H1 (cell line): ENCODE data around the gene RITA1. TPM values are rescaled to one million over a fixed set of nuclear protein-coding genes. Genes with fewer than 3 reads are reported as not detected.

ENCODE experiments used
- CTCF ChIA-PET: fragments of 300-600 bp; sonication (Branson Sonifier 250); formaldehyde crosslinking; loops from one replicate; lab custom pipeline; 2021; ENCODE audit not compliant: partially characterized antibody; lab: Charles Lee
- POLR2A ChIA-PET: fragments of 300-600 bp; sonication (Branson Sonifier 250); formaldehyde crosslinking; loops from one replicate; lab custom pipeline; 2021; ENCODE audit warnings: inconsistent platforms; ENCODE audit not compliant: partially characterized antibody; lab: Charles Lee
- DNase-seq, 2 experiments: peaks; one replicate each; pipeline versions ENCODE4 v3.0.0 to v3.0.0-alpha.2; 2010 to 2022; ENCODE audit warnings: low spot score in 2 of 2, low read depth in 1 of 2, mixed read lengths in 1 of 2
- FAIRE-seq: peaks from 2 replicates; lab custom pipeline; 2011; peaks lifted over from hg19 to GRCh38; lab: Jason Lieb, UNC
- H2AFZ ChIP-seq: 2 replicates; pipeline ENCODE4 v1.8.1; 2012; ENCODE audit warnings: low read length, inconsistent platforms
- H2AK5ac ChIP-seq: 2 replicates; pipeline ENCODE4 v1.6.1; 2013; ENCODE audit warnings: low read depth, low read length
- H2BK120ac ChIP-seq: replicated peaks from 2 replicates; pipeline ENCODE3; 2013; ENCODE audit warnings: low read depth, low read length, inconsistent platforms
- H2BK12ac ChIP-seq: 2 replicates; pipeline ENCODE4 v1.6.1; 2013; ENCODE audit warnings: low read depth, low read length
- H2BK15ac ChIP-seq: 2 replicates; pipeline ENCODE4 v1.6.1; 2013; ENCODE audit warnings: low read length
- H2BK20ac ChIP-seq: 2 replicates; pipeline ENCODE4 v1.6.1; 2013; ENCODE audit warnings: low read length
- H2BK5ac ChIP-seq: 2 replicates; pipeline ENCODE4 v1.6.1; 2013; ENCODE audit warnings: low read depth, low read length
- H3K14ac ChIP-seq: 2 replicates; pipeline ENCODE4 v1.6.1; 2013; ENCODE audit warnings: inconsistent platforms; ENCODE audit not compliant: insufficient read length
- H3K18ac ChIP-seq: 2 replicates; pipeline ENCODE4 v1.6.1; 2013; ENCODE audit warnings: low read length; ENCODE audit errors: extremely low read depth
- H3K23ac ChIP-seq: 2 replicates; pipeline ENCODE4 v1.6.1; 2013; ENCODE audit warnings: inconsistent platforms; ENCODE audit not compliant: insufficient read length
- H3K23me2 ChIP-seq: 2 replicates; pipeline ENCODE4 v1.6.1; 2013; ENCODE audit warnings: low read depth, low read length
- H3K27ac ChIP-seq: 2 replicates; pipeline ENCODE4 v1.6.1; 2011; ENCODE audit warnings: low read depth, low read length, inconsistent platforms
- H3K27me3 ChIP-seq, 4 experiments: replicated peaks in 1 of 4; 1 replicate in 1 of 4; 2 replicates in 3 of 4; pipeline versions ENCODE4 v1.6.1 to v1.8.1; 2011 to 2013; ENCODE audit warnings: low read length in 3 of 4, mild to moderate bottlenecking in 3 of 4, inconsistent platforms in 2 of 4, mixed read lengths in 2 of 4, moderate library complexity in 1 of 4; ENCODE audit not compliant: control insufficient read depth in 3 of 4, insufficient read depth in 3 of 4; ENCODE audit errors: extremely low read depth in 1 of 4
- H3K36me3 ChIP-seq, 4 experiments: 2 replicates each; pipeline versions ENCODE4 v1.6.1 to v1.8.1; 2011 to 2013; ENCODE audit warnings: mild to moderate bottlenecking in 4 of 4, low read length in 3 of 4, moderate library complexity in 2 of 4, control low read depth in 1 of 4, inconsistent platforms in 1 of 4; ENCODE audit not compliant: insufficient read depth in 4 of 4, control insufficient read depth in 2 of 4
- H3K4ac ChIP-seq: replicated peaks from 2 replicates; pipeline ENCODE3; 2013; ENCODE audit warnings: low read length, low read depth, mixed read lengths, inconsistent platforms; ENCODE audit not compliant: insufficient read length
- H3K4me1 ChIP-seq, 4 experiments: replicated peaks in 1 of 4; 1 replicate in 1 of 4; 2 replicates in 3 of 4; pipeline versions ENCODE4 v1.6.1 to v1.8.1; 2011 to 2013; ENCODE audit warnings: low read length in 3 of 4, inconsistent platforms in 2 of 4, mixed read lengths in 1 of 4; ENCODE audit not compliant: insufficient read depth in 4 of 4, control insufficient read depth in 3 of 4
- H3K4me2 ChIP-seq, 2 experiments: 2 replicates each; pipeline versions ENCODE4 v1.6.1 to v1.8.1; 2011 to 2013; ENCODE audit warnings: low read depth in 2 of 2, low read length in 2 of 2, control low read depth in 1 of 2, inconsistent platforms in 1 of 2, mild to moderate bottlenecking in 1 of 2; ENCODE audit not compliant: insufficient read depth in 1 of 2
- H3K4me3 ChIP-seq, 4 experiments: fragments of 200-600, 300-600 bp in 1 of 4; sonication (generic), shearing (Covaris generic), sonication (Bioruptor Twin) in 1 of 4; 2 replicates each; pipeline versions ENCODE4 v1.5.1 to v1.8.1; 2011 to 2016; ENCODE audit warnings: low read length in 4 of 4, low read depth in 3 of 4, control low read depth in 2 of 4, inconsistent platforms in 2 of 4, mild to moderate bottlenecking in 2 of 4, mixed read lengths in 1 of 4, moderate library complexity in 1 of 4; ENCODE audit not compliant: insufficient read depth in 2 of 4; ENCODE audit errors: extremely low read depth in 1 of 4
- H3K56ac ChIP-seq: replicated peaks from 2 replicates; pipeline ENCODE3; 2013; ENCODE audit warnings: low read depth, mild to moderate bottlenecking, mixed read lengths, low read length, inconsistent platforms; ENCODE audit not compliant: insufficient read length
- H3K79me1 ChIP-seq: 2 replicates; pipeline ENCODE4 v1.6.1; 2013; ENCODE audit warnings: low read depth, low read length, control low read depth
- H3K79me2 ChIP-seq, 2 experiments: 2 replicates each; pipeline versions ENCODE4 v1.6.1 to v1.8.1; 2012 to 2013; ENCODE audit warnings: low read length in 2 of 2, mild to moderate bottlenecking in 2 of 2, inconsistent platforms in 1 of 2; ENCODE audit not compliant: insufficient read depth in 2 of 2, control insufficient read depth in 1 of 2
- H3K9ac ChIP-seq, 4 experiments: replicated peaks in 1 of 4; 1 replicate in 1 of 4; 2 replicates in 3 of 4; pipeline versions ENCODE4 v1.6.1 to v1.8.1; 2011 to 2013; ENCODE audit warnings: low read depth in 3 of 4, low read length in 3 of 4, control low read depth in 2 of 4, mild to moderate bottlenecking in 2 of 4, moderate library complexity in 2 of 4, inconsistent platforms in 1 of 4; ENCODE audit errors: extremely low read depth in 1 of 4
- H3K9me3 ChIP-seq, 2 experiments: 2 replicates each; pipeline versions ENCODE4 v1.6.1 to v1.8.1; 2012 to 2013; ENCODE audit warnings: mild to moderate bottlenecking in 2 of 2, moderate library complexity in 2 of 2, control low read depth in 1 of 2, inconsistent platforms in 1 of 2, low read depth in 1 of 2, low read length in 1 of 2, mixed read lengths in 1 of 2; ENCODE audit not compliant: insufficient read depth in 2 of 2
- H4K20me1 ChIP-seq, 2 experiments: replicated peaks in 1 of 2; 2 replicates each; pipeline versions ENCODE3 to v1.8.1; 2011 to 2013; ENCODE audit warnings: inconsistent platforms in 2 of 2, low read length in 2 of 2, mild to moderate bottlenecking in 1 of 2; ENCODE audit not compliant: insufficient read depth in 2 of 2, control insufficient read depth in 1 of 2
- H4K5ac ChIP-seq: 2 replicates; pipeline ENCODE4 v1.6.1; 2013; ENCODE audit warnings: low read length, low read depth, mixed read lengths, inconsistent platforms; ENCODE audit not compliant: insufficient read length
- H4K8ac ChIP-seq: 2 replicates; pipeline ENCODE4 v1.8.0; 2013; ENCODE audit warnings: mild to moderate bottlenecking, moderate library complexity, low read length, inconsistent platforms; ENCODE audit not compliant: insufficient read depth; ENCODE audit errors: extremely low read depth
- H4K91ac ChIP-seq: replicated peaks from 2 replicates; pipeline ENCODE3; 2013; ENCODE audit warnings: low read length, mixed read lengths, inconsistent platforms; ENCODE audit not compliant: insufficient read length
- ASH2L ChIP-seq: fragments of 200-600, 300-600 bp; sonication (generic); IDR thresholded peaks from one replicate; pipeline ENCODE4 v1.7.1; 2017; ENCODE audit warnings: low read length
- BACH1 ChIP-seq: IDR thresholded peaks from 2 replicates; pipeline ENCODE4 v1.6.1; 2012; ENCODE audit warnings: low read length, improper control_type of control experiment
- EGR1 ChIP-seq: IDR thresholded peaks from 2 replicates; pipeline ENCODE4 v1.6.1; 2011; ENCODE audit warnings: low read depth, low read length, borderline replicate concordance
- GTF2F1 ChIP-seq: IDR thresholded peaks from 2 replicates; pipeline ENCODE4 v1.6.1; 2012; ENCODE audit warnings: low read depth, low read length, improper control_type of control experiment, borderline replicate concordance
- POLR2AphosphoS5 ChIP-seq: IDR thresholded peaks from 2 replicates; pipeline ENCODE4 v1.6.1; 2011; ENCODE audit warnings: low read depth, low read length
- RXRA ChIP-seq: IDR thresholded peaks from 2 replicates; pipeline ENCODE4 v1.6.1; 2011; ENCODE audit warnings: low read depth, mild to moderate bottlenecking, low read length, moderate library complexity; ENCODE audit not compliant: insufficient read depth
- WGBS, 2 experiments: shearing (Covaris generic) in 1 of 2; methylation state at CpG; one replicate each; pipeline versions ENCODE4 v1.1.6 to v1.1.7; 2013 to 2015; ENCODE audit warnings: low lambda C conversion rate in 2 of 2, mixed read lengths in 2 of 2, inconsistent platforms in 1 of 2, low coverage in 1 of 2, missing lambda C conversion rate in 1 of 2; ENCODE audit not compliant: insufficient replicate concordance in 2 of 2, insufficient coverage in 1 of 2, insufficient read length in 1 of 2; ENCODE audit errors: extremely low coverage in 1 of 2, missing lambda C conversion rate in 1 of 2; 5-methylcytosine and 5-hydroxymethylcytosine counted together
- polyA plus RNA-seq, 7 experiments: library from polyadenylated mRNA; depleted of rRNA in 3 of 7; stranded (reverse) in 5 of 7; unstranded in 2 of 7; fragments of >200 nt in 5 of 7; fragments of 200-250 nt in 2 of 7; gene quantifications; 1 replicate in 5 of 7; 2 replicates in 1 of 7; 4 replicates in 1 of 7; pipeline versions ENCODE4 v1.2.1 to v1.2.3, GENCODE V29; 2011 to 2013; ENCODE audit warnings: missing spikeins in 2 of 7, mixed read lengths in 2 of 7
- total RNA-seq: library from RNA; stranded (reverse); fragmentation: NEBNext Ultra II Directional; extraction: Animal tissue kit (Norgen Biotek cat#: 25700); gene quantifications from 2 replicates; pipeline ENCODE4 v1.2.1, GENCODE V29; 2021
- TF ChIP-seq, protein P1 (sequence below): IDR thresholded peaks from 2 replicates; pipeline ENCODE4 v1.6.1; 2011; ENCODE audit warnings: low read length, improper control_type of control experiment

The RITA1 gene
- total and polyA plus RNA-seq, 2 of the 8 experiments (the other 6 are each of a cell fraction or from before 2014, with no cell fraction given), result 24.1 to 25.8 TPM

DNA sequence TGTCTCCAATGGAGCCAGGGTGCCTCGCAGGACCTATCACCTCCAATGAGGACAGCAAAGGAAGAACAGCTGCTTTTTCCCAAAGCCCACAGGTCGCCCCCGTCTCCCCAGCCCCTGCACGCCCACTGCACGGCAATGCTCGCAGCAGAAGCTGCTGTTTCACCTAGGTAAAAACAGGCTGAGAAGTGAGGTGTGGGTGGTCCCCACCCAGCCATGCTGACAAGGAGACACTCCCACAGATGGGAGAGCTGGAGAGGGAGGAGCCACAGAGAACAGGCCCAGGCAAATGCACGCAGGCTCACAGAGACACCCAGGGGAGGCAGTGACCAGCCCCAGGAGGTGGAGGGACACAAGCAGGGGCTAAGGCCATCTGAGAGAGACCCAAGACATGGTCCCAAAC, 25.6 kb upstream of the RITA1 start:
- no peak overlapping the region for H3K27ac ChIP-seq

More for the DNA sequence above, 25.6 kb upstream of the RITA1 start:
- Histone ChIP-seq H4K20me1 (peaks cover 14 to 17% of the 10 kb centered on the region in 2 experiments), H2AK5ac (no peak overlapping the region), H3K79me1 (no peaks in the 10 kb centered on the region; the same call in none of the 2 replicates), H2BK15ac (no peak overlapping the region), H3K27me3 (peaks cover 0 to 3% (median under 1%) of the 10 kb centered on the region in 4 experiments; a peak in 3 of 7 replicates), H3K4me2 (no peak overlapping the region), H3K23me2 (0 out of 2 replicates have a peak, but pooled peaks cover 3% of the 10 kb centered on the region)
- POLR2A ChIA-PET, result interaction anchor here (1.3 to 1.4 kb wide), 2 partner anchors 10 to 45 kb away, joined by 3 read pairs; no protein-coding TSS in a partner anchor
- WGBS, 2 experiments, result 92% methylated on average over 7 of the region's 7 CpGs; no CpG with 5 or more reads in 1 of the 2 experiments
- no peak for TF ChIP-seq ASH2L
- TF ChIP-seq GTF2F1, result no peak
- no peak for TF ChIP-seq BACH1
- no peak for TF ChIP-seq EGR1
- TF ChIP-seq POLR2AphosphoS5, result no peak
- TF ChIP-seq RXRA, result no peak
- TF ChIP-seq, protein P1, sequence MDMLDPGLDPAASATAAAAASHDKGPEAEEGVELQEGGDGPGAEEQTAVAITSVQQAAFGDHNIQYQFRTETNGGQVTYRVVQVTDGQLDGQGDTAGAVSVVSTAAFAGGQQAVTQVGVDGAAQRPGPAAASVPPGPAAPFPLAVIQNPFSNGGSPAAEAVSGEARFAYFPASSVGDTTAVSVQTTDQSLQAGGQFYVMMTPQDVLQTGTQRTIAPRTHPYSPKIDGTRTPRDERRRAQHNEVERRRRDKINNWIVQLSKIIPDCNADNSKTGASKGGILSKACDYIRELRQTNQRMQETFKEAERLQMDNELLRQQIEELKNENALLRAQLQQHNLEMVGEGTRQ, result no peak
- TF ChIP-seq, all 59 proteins: peak for 0
- Histone ChIP-seq H4K91ac (no peak overlapping the region), H2AFZ (no peak overlapping the region), H2BK20ac (no peak overlapping the region), H3K23ac (no peak overlapping the region), H3K14ac (no peak overlapping the region), H3K36me3 (peaks cover 14 to 35% (median 29%) of the 10 kb centered on the region in 4 experiments; a peak in 7 of 8 replicates), H4K8ac (no peak overlapping the region), H3K79me2 (no peaks in the 10 kb centered on the region), H2BK5ac (peak overlapping the region; percentile 48; the same call in 1 of the 2 replicates), H4K5ac (no peak overlapping the region), H3K18ac (no peak overlapping the region), H3K9ac (no peak overlapping the region), H2BK12ac (no peak overlapping the region), H2BK120ac (no peak overlapping the region), H3K56ac (no peak overlapping the region), H3K4ac (no peak overlapping the region), H3K9me3 (no peaks in the 10 kb centered on the region), H3K4me3 (no peak overlapping the region), H3K4me1 (peaks cover 5 to 17% (median 11%) of the 10 kb centered on the region in 4 experiments)
- CTCF ChIA-PET, result interaction anchor here (1.1 to 11.2 kb wide), 3 partner anchors 9 to 26 kb away, joined by 4 to 114 read pairs (median 6); no protein-coding TSS in a partner anchor
- DNase-seq (no peak), FAIRE-seq (no peak)
